NCI-H345 treated with DMSO at 0.1 percent for 48 hours (cell line): ENCODE measurements around the gene SEMA4B.
"Not testable (repeated sequence)": the region's sequence is repeated elsewhere in the genome, so short reads cannot be mapped to it uniquely, and the experiment has no call there.

ENCODE experiments used
- DNase-seq: peaks from one replicate; lab custom pipeline; 2025; ENCODE audit not compliant: unreplicated experiment; lab: John Stamatoyannopoulos, UW

SEMA4B gene

DNA sequence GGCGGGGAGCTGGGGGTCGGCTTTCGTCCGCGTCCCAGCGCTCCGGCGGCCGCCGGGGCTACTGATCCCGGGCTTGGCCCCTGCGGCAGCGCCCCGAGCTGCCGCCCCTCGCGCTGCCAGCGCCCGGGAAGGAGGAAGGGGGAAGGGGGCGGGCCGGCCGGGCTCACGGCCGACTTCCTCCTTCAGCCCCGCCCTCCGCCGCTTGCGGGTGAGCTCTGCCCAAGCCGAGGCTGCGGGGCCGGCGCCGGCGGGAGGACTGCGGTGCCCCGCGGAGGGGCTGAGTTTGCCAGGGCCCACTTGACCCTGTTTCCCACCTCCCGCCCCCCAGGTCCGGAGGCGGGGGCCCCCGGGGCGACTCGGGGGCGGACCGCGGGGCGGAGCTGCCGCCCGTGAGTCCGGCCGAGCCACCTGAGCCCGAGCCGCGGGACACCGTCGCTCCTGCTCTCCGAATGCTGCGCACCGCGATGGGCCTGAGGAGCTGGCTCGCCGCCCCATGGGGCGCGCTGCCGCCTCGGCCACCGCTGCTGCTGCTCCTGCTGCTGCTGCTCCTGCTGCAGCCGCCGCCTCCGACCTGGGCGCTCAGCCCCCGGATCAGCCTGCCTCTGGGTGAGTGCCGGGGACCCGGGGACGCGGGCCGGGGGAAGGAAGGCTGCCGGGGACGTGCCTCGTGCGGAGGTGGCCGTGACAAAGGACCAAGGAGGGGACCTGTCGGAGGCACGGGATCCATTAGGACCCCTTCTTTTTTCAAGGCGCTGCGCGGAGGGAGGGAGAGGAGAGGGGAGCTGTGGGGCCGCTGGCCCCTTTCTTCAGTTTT, at the start of gene SEMA4B:
SEMA4B (plus strand) TSS at position 201 of the 814 bp plus-strand sequence; CDS start at position 450, 249 bp downstream.
- DNase-seq: peak; percentile 23

GRCh38 chr15:90151989-90152645, 49.0 kb upstream of the SEMA4B start:
- no peak for DNase-seq

- DNase-seq: no peak
Observed at GRCh38 chr15:90153658-90154057, 47.5 kb upstream of the SEMA4B start.

- DNase-seq: no peak
Observed at GRCh38 chr15:90154246-90154645, 46.9 kb upstream of the SEMA4B start.

DNA sequence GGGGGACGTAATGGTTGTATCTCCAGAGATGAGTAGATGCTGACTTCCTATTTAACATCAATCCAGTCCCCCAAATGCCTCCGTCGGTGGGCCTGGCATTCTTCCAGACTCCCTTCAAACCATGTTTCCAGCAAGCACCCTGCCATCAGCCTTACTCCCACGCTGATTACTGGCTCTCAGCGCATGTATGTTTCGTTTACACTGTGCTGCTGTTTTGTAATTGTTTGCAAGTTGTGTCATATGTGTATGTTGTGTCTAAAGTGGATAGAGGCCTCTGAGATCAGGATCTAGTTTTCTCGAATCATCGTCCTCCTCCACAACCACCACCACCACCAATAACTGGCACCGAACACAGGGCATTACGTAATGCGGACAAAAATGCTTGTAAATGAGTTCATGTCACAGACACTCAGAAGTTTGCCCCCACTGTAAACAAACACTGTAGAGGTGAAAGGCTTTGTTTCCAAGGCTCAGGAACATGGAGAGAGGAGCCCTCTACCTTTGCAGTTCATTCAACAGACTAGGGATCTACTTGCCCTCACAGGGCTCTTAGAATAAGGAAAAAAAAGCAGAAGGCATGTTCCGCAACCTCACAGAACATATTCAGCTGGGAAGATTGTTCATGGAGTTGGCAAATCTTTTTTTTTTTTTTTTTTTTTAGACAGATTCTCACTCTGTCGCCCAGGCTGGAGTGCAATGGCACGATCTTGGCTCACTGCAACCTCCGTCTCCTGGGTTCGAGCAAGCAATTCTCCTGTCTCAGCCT, 46.1 kb upstream of the SEMA4B start:
- DNase-seq: no peak

- no peak for DNase-seq
Observed at GRCh38 chr15:90159213-90159612, 41.9 kb upstream of the SEMA4B start.

GRCh38 chr15:90160781-90161727, 40.1 kb upstream of the SEMA4B start:
- DNase-seq: peak; percentile 61

- DNase-seq: no peak
Observed at GRCh38 chr15:90161950-90162361, 39.2 kb upstream of the SEMA4B start.

DNA sequence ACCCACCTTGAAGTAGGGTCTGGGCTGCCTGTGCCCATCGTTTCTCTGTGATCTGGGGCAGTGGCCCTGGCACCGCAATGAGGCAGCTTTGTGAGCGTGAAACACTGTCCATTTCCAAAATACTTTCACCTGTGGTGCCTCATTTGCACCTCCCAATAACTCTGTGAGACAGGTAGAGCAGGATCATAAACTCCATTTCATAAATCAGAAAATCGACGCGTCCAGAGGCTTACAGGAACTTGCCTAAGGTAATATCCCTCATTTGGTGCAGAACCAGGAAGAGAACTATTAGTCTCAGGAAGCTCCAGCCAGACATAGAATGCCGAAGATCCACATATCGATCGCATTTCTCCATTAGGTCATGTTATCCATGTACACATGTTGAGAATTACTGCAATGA, 38.2 kb upstream of the SEMA4B start:
- DNase-seq: no peak

- DNase-seq: not testable (repeated sequence)
Observed at GRCh38 chr15:90164239-90164638, 36.9 kb upstream of the SEMA4B start.

- DNase-seq: no peak
Observed at GRCh38 chr15:90165157-90165556, 36.0 kb upstream of the SEMA4B start.

GRCh38 chr15:90165659-90166489, 35.3 kb upstream of the SEMA4B start:
- DNase-seq: no peak

- DNase-seq: no peak
Observed at GRCh38 chr15:90167121-90167520, 34.0 kb upstream of the SEMA4B start.

GRCh38 chr15:90171623-90172022, 29.5 kb upstream of the SEMA4B start:
- DNase-seq: no peak

DNA sequence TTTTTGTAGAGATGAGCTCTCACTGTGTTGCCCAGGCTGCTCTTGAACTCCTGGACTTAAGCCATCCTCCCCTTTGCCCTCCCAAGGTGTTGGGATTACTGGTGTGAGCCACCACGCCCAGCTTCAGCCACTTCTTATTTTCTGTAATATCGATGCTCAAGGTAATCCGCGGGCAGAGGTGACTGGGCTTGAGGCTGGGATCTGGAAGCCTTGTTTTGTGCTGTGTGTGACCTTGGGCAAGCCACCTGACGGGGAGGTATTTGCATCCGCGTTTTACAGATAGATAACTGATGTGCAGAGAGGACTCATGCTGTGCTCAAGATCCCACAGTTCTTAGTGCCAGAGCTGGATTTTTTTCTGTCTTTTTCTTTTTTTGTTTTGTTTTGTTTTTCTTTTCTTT, 27.8 kb upstream of the SEMA4B start:
- DNase-seq: no peak

- DNase-seq: no peak
Observed at GRCh38 chr15:90174140-90174875, 26.8 kb upstream of the SEMA4B start.

- no peak for DNase-seq
Observed at GRCh38 chr15:90177012-90177411, 24.1 kb upstream of the SEMA4B start.

DNA sequence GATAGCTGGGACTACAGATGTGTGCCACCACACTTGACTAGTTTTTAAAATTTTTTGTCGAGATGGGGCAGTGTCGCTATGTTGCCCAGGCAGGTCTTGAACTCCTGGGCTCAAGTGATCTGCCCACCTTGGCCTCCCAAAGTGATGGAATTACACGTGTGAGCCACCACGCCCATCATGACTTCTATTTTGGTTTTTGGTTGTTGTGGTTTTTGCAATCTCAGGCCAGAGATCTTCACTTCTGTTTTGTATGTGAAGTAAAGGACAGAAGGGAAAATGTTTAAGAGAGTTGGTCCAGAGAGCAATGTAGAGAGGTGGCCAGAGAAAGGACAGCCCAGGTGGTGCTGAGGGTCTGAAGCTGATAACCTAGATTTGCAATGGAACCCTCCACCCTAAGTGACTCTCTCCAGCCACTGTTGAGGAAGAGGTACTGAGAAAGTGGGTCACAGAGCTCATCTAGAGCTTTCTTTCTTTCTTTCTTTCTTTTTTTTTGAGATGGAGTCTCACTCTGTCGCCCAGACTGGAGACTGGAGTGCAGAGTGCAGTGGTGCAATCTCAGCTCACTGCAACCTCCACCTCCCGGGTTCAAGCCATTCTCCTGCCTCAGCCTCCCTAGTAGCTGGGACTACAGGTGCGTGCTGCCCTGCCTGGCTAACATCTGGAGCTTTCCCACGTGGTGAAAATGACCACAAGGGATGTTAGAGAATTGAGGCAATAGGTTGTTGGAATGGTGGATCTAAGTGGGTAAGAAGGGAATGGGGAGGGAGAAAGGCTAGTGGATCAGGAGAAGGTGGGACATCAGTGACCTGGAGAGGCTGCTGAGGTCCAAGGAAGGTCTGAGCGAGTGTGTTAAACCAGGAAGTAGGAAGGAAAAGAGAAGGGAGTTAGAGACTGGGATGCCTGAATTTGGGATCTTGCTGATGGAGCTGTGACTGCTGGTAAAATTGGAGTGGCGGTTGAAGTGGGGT, 22.4 kb upstream of the SEMA4B start:
- DNase-seq: no peak
